Measurements from ENCODE around the gene TGFBR3.

Gene TGFBR3

DNA sequence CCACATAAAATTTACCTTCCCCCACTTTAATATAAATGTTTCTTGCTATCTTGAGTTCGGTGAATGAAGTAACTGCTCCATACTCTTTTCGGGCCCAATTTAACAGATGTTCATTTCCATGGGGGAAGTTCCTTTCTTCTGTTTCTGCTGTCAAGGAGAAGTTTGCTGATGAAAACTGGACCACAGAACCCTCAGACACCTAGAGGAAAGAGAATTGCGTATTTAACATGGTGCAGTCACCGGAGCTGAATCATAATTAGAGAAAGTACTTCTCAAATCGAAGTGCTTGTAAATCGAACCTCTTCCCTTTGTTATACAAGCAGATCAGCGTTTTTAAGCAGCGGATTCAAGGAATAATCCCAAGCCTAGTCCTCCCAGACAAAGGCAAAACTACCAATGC, 151.2 kb downstream of the TGFBR3 start:
- DNase-seq (ENCODE audit: low read depth in 2 of 2): no peak

DNA sequence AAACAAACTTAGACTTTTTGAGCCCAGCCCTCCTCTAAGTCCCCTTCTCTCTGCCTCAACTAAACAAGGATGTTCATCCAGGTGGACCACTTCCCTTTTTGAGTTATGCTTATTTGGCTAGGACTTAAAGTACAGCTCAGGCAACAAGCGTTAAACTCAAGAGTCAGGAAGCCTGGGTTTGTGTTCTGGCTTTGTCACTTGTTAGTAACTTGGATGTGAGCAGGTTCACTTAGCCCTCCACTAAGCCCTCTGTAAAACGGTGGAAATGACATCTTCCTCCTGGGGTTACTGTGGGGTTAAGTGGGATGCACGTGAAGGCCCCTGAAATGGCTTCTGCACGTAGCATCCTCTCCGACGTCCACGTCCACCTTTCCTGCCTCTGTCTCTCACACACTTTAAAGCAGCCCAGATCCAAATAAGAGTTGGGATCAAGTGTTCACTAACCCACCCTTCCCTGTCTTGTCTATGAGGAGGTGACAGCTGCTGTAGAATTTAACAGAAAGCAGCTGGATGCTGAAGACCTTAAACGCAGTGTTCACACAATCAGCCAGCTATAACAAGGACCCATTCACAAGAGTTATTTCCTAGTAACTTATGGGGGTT, 152.7 kb downstream of the TGFBR3 start:
- no peak for DNase-seq (ENCODE audit: low read depth in 2 of 2)

DNA sequence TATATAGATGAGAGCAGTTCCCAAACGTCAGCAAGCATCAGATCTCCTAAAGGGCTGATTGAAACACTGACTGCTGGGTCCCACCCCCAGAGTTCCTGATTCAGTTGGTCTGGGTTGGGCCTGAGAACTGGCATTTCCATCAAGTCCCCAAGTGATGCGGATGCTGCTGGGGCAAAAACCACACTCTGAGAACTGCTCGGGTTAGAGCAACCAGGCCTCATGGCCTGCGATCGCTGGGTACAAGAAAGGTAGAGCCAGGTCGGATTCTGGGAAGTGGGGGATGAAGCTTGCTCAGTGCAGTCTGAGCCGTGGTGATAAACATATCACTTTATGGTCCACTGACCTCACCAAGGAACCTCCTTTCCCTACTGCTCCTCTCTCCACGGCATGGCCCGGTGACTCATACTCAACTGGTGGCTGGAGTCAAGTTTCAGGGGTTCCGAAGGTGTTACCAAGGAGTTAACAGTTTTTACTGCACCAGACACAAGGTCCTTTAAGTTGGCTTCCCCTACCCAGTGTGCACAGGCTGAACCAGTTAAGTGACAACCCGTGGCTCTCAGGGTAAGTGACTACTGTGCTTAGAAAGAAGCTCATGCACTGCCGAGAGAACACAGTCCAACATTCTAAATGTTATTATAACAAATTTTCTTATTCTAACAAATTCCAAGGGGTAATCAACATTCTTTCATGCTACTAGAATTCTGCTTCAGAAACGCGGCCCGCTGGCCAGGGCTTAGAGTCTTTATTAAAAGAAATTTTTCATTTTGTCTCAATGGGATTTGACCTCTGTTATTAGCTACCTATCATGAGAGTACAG, 153.5 kb downstream of the TGFBR3 start:
- no peak for DNase-seq (ENCODE audit: low read depth in 2 of 2)

DNA sequence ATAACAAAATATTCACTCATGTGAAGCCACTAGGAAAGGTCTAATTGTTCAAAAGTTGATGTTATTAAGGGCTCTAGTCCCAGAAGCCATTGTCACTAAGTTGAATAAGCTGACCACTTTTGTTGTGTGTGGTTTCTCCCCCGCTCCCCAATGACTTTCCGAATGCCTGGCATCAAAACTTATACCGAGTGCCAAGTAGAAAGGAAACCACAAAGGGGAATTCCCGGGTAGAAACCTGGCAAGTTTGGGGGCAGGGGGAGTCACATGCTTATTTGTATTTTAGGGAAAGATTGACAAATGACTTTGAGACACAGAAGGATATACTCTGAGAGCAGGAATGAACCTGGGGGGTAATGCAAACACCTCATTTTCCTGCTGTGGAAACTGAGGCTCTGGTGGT, 154.1 kb downstream of the TGFBR3 start:
- DNase-seq (ENCODE audit: low read depth in 2 of 2): peak; percentile 20 to 43

DNA sequence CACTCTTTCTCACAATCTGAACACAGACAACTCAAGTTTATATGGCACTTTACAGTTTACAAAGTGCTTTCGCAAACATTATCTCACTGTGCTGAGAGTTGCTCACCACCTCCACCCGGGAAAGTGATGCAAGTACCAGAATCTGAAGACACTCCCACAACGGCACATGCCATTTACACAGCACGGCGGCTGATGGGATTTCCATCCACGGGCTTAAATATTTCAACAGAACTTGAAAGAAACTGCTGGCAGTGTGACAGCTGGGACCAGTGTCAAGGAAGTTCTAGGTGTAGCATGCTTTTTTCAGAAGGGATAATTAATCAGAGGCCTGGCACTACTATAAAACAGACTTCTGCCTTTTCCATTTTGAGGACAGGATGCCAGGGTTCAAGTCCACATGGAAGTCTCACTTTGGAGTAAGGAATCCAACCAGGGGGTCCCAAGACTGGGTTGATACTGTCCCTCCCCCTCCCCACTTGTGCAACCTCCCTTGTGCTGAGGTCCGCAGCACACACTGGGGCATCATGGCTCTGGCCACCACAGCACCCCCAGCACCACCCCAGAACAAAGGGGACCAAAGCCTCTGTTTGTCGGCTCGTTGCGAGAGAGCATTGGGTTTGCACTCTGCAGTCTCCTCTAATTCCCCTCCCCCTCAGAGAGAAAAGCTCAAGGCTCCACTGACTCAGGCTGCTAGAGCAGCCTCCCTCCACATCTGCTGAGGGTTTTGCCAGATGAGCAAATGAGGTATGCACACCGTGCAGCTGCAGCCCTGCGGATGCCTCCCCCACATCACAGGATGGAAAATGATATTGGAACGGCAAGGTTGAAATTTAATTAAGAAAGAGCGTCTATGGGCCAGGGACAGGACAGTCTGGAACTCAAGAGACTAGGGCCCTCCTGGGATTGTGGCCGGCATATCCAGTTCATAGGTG, 154.9 kb downstream of the TGFBR3 start:
- DNase-seq (ENCODE audit: low read depth in 2 of 2): no peak

DNA sequence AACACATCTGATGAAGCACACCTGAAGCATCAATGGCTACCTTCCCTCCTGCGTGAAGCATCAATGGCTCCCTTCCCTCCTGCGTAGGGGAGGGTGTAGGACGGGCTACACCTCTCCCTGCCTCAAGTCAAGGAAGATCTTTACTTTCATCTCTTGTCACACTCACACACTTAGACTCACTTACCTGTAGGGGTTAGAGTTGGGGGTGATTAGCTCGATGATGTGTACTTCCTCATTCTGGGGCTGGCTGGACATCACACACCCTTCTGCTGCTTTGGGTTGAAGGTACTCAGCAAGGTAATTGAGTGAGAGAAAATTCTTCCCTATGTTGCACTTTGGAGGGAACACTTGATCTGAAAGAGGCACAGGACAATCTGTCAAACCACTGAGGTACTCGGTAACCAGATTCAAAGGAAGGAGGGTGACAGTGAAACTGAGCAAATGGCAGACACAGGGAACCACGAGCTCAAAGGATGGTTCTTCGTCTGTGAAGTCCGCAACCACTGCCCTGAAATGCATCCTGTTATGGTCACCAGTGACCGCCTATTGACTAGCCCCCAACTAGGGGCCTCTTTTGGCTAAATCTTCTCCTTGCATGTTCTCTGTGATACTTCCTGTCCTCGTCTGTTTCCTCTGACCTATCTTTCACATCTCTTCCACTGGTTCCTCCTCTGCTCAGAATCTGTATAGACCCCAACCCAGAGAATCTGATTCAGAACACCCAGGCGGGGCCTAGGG, 156.2 kb downstream of the TGFBR3 start:
- no peak for DNase-seq (ENCODE audit: low read depth in 2 of 2)

DNA sequence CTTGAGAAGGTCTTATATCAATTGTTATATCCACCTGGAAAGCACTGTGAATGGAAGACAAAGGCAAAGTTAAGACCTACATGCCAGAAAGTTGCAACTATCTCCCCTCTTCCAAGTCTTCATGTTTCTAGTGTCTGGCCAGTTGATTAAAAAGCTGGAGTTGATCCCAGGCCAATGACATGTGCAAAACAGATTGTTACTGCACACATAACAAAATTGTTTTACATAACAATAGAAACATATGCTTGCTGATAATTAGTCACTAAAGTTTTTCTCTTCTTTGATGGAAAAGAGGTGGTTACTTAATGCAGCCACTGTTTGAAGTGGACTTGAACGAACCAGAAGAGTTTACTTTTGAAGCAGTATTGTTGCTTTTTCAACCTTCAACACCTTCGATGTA, 158.2 kb downstream of the TGFBR3 start:
- DNase-seq (ENCODE audit: low read depth in 2 of 2): no peak

DNA sequence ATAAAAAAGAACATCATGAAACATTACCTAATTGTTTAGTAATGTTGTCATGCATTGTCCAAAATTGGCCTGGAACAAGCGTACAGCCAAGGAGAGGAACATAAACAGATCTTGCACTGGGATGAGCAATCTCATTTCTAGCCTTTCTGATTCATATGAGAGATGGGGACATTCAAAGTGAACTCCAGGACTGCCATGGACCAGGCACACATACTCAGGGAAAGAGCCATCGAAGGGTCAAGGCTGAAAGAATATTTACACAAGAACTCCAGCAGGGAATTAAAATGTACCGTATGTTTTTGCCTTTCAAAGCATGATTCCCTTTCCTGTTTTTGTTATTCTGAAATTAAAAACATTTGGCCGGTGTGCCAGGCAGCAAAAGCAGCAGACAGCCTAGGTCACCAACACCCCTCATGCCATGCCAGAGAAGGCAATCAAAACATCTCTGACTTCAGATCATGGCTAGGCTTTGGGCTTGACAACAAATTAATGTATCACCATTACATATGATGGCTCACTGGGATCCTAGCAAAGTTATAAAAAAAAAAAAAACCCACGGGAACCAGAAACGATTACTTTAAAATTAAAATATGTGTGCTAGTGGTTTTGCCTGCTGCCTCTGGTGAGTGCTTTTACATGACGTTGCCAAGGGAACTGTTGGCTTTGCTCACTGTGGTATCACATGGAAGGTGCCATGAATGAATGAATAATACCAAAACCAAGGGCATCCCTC, 159.8 kb downstream of the TGFBR3 start:
- no peak for DNase-seq (ENCODE audit: low read depth in 2 of 2)

DNA sequence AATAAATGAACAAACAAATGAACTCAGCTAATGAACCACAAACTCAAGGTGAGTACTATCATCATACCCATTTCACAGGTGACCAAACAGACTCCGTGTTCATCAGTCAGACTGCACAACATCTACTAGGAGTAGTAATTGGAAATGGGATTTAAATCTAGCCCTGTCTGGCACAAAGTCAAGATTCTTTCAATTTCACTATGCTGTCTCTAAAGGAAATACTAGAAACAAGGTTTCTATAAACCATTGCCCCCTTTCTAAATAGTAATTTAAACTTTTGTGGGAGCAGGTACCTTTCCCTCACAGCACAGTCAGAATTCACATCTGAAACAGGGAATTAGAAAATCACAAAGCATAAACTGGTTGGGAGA, 160.3 kb downstream of the TGFBR3 start:
- no peak for DNase-seq (ENCODE audit: low read depth in 2 of 2)

DNA sequence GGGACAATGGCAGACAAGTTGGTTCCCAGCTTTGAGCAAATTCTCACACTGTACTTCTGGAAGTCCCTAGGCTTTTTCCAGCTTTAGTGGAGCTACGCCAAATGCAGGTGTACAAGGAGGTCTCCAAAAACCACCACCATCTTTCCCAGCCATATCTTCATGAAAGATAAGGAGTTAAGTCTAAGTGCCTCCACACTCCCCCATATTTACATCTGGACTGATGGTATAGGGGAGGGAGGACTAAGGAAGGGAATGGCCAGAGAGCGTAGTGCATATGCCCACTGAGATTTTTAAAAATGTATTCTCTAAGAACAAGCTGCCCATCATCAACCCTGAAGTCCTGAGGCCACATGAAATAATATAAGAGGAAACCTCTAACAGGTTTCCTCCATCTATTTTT, 161.3 kb downstream of the TGFBR3 start:
- no peak for DNase-seq (ENCODE audit: low read depth in 2 of 2)

DNA sequence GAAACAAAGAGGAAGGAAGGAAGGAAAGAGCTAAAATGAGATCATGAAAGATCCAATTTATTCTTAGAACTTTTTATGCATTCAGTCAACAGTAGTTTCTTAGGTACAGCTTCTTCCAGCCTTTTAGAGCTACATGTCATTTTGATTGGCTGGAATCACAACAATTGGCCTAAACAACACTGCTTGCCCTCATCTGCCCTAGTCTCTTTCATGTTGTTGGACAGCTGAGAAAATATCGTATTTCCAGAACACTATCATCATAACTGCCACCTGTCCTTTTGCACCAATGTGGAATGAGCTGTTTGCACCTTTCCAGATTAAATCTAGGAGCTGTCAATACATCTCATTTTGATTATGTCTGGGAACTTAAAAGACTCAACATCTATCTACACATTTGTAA, 161.7 kb downstream of the TGFBR3 start:
- no peak for DNase-seq (ENCODE audit: low read depth in 2 of 2)

DNA sequence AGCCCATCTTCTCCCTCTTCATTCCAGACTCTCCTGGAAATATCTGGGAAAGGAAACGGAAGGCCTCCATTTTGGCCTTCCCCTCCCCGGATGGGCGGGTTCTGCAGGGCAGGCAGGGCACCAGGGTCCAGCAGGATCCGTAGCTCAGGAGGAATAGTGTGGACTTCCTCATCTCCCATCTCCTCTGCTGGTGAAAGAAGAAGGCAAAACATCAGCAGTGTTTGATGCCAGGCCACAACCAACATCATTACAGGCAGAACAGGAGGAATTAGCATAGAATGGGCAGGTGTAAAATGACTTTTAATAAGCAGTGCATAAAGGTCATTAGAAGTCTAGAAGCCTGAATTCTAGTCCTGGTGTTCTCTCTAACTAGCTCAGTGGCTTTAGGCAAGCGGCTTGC, 165.9 kb downstream of the TGFBR3 start:
- DNase-seq (ENCODE audit: low read depth in 2 of 2): no peak

DNA sequence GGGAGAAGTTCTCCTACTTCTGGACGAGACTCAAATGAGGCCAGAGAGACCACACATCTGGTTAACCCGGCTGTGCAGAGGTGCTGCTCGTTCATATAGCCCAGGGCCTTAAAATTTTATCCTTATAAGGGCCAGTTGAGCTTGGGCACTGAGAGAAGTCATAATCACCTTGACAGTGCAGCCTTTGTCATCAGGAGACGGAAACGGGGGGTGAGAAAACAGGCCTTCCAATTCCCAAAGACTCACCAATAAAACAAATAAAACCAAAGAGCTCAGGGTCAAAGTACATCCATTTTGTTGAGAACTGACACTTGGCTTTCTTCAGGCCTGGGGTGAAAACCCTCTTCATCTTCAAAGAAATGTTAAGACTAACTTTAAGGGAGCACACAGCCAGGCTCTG, 167.1 kb downstream of the TGFBR3 start:
- no peak for DNase-seq (ENCODE audit: low read depth in 2 of 2)

DNA sequence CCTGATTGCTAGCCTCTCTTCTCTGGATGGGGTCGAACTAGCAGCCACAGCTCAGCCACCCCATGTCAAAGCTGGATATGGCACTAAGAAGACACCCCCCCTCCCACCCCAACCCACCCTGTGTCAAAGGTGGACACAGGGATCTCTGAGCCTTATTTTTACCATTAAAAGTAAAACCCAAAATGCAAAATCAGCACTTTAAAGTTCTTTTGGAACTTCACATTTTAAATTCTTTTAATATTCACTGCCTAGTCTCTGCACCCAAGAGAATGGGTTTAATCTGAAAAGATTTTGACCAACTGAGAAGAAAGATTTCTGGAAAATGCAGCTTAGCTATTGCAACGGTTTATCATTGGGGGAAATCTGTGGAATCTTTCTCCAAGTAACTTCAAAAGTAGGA, 167.6 kb downstream of the TGFBR3 start:
- DNase-seq (ENCODE audit: low read depth in 2 of 2): no peak

DNA sequence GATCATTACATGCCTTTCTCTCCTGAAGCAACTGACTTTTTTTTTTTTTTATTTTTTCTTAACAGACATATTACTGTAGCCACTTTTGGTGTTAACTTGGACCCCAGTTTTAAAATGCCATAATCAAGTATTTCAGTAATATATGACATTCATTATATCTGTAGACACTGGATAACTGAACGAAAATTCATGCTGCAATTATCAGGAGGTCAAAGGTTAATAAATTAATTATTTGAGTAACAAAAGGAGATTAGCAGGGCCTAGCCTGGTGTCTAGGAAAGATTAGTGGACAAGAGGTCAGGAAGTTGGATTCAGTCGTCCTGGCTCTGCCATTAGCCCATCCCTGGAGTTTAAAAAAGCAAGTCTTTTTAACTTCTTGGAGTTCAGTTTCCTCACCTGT, 168.1 kb downstream of the TGFBR3 start:
- no peak for DNase-seq (ENCODE audit: low read depth in 2 of 2)

DNA sequence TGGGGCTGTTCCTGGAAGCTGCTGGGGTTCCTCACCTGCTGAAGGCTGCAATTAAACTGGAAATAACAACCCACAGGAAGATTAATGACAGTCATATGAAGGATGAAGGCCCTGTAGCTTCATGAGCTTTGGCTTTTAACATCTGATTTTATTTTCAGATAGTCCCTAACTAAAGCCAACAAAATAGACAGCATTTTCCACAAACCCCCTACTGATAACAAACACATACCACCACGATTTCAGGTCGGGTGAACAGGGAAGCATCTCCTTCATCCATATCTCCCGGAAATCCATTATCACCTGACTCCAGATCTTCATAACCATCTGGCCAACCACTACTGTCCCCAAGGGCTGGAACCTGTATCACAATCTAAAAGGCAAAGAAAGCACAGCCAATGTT, 169.6 kb downstream of the TGFBR3 start:
- DNase-seq (ENCODE audit: low read depth in 2 of 2): no peak

DNA sequence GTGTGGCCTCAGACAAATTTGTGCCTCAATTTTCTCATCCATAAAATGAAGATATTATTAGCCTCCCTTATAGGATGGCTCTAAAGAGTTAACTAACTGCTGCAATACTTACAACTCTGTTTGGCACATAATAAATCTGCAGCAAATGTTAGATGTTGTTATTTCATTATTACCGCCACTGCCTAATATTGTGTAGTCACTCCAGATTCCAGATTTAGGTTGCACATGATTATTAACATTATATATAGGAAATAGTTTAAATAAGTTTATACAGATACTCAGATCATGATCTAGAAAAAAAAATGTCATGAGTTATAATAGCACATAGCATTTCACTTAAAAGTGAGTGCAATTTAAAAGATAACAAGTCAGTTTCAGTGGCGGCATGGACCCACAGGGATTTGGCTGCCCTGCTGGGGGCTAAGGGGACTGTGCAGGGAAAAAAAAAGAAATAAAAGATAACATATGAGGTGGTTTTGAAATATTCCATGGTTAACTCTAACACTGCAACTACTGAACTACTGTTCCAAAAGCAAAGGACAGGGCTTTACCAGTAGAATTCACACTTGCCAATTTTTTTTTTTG, 170.4 kb downstream of the TGFBR3 start:
- no peak for DNase-seq (ENCODE audit: low read depth in 2 of 2)

DNA sequence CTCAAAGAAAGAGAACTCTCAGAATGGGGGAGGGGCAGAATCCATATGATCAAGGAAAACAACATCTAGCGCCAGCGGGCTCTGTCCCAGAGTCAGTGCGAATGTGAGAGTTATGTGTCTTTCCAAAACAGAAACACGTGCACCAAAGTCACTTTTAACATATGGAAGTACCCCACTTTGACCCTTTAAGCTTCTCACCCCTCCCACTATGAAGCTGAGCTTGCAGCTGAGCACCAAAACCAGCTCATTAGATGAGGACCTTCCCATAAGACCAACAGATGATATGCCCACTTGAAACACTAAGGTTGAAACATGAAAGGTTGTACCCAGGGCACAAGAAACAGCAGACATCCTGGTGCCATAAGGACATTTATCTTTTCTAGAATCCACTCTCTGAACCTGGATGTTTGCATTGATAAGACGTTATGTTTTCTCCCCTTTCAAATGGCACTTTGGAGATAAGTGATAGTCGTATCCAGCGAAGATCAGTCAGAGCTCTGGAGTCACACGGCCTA, 171.0 kb downstream of the TGFBR3 start:
- DNase-seq (ENCODE audit: low read depth in 2 of 2): no peak

DNA sequence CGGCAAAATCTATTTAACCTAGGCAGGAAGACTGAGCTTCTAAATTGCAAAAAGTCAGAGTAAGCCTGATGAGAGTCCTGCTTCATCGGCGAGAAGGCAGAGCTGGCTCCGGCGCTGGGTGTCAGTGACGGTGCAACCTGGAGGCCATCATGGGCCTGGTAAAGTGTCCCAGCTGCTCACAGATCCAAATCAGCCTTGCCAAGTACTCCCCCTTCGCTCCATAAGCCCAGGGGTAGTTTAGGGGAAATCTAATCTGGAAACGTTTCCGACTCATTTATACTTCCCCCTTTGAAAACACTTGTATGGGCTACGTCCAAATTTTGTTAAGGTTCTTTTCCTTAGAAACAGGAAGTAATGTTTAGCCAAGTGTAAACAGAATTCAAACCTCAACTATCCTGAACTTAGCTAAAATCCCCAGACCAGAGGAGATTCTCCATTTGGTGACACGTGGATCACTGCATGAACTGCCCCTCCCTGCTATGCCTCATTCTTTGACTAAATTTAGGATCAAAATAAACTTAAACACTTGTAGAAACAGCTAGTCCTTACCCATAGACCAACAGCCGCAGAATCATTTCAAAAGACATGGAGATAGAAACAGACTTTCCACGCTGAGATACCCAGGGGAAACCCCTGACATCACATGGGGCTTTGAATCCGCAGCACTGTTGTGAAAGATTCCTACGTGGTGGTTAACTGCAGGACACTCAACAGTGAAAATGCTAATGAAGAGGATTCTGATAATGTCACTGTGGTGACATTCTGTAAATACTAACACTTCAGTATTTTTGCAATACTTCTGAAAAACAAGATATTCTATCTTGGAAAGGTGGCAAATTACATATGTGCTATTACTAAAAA, 172.7 kb downstream of the TGFBR3 start:
- peak in 1 of 2 donors; percentile 41 for DNase-seq (ENCODE audit: low read depth in 2 of 2)

DNA sequence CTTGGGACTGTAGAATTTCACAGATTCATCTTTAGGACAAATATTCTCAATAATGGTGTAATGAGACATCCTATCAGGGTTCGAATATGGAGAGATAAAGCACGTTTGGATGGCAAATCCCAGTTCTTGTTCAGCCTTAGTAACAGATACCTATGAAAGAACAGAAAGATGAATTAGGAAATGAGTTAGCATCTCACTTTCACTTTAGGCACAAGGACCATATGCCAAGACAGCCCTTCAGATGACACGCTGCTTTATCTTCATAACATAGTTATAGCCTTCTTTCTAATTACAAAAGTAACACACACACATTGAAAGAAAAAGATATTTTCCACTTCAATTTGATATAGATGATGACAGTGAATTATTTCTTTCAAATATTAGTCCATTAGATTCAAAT, 173.6 kb downstream of the TGFBR3 start:
- DNase-seq (ENCODE audit: low read depth in 2 of 2): no peak
